Prostate gland (tissue), 2 donors: ENCODE measurements around the gene KRT7. TPM values are rescaled to one million over a fixed set of nuclear protein-coding genes. Genes with fewer than 3 reads are reported as not detected.

Experiments
- DNase-seq: peaks from one replicate; pipeline ENCODE4 v3.0.0-alpha.2; 2019; ENCODE audit warnings: low spot score
- H3K27ac ChIP-seq, 2 donors: fragments of 200-600 bp; sonication (generic); 2 replicates each; pipeline ENCODE4 v1.5.1; 2017 to 2019
- H3K27me3 ChIP-seq: fragments of 200-600 bp; sonication (generic); replicated peaks from 2 replicates; pipeline ENCODE4 v1.5.1; 2019; ENCODE audit not compliant: insufficient read depth
- H3K36me3 ChIP-seq, 2 donors: fragments of 200-600 bp; sonication (generic); 1 replicate in 1 of 2; 2 replicates in 1 of 2; pipeline versions ENCODE4 v1.5.1 to v1.8.1; 2017 to 2019
- H3K4me1 ChIP-seq: fragments of 200-600 bp; sonication (generic); replicated peaks from 2 replicates; pipeline ENCODE4 v1.5.1; 2019
- H3K4me3 ChIP-seq, 2 donors: fragments of 200-600 bp; sonication (generic); 2 replicates each; pipeline ENCODE4 v1.5.1; 2017 to 2019
- H3K9me3 ChIP-seq: fragments of 200-600 bp; sonication (generic); 2 replicates; pipeline ENCODE4 v1.5.1; 2017
- POLR2A ChIP-seq: fragments of 450-650 bp; IDR thresholded peaks from one replicate; pipeline ENCODE4 v1.6.1; 2016; ENCODE audit warnings: antibody characterized with exemption, mild to moderate bottlenecking
- POLR2AphosphoS5 ChIP-seq: sonication (generic); formaldehyde crosslinking; IDR thresholded peaks from one replicate; pipeline ENCODE4 v1.6.1; 2017; ENCODE audit warnings: antibody characterized with exemption
- WGBS: methylation state at CpG from one replicate; pipeline ENCODE4 v1.1.5; 2018; 5-methylcytosine and 5-hydroxymethylcytosine counted together
- intact Hi-C: fragments of 100-400 bp; cut with DNase I; formaldehyde crosslinking; loops from one replicate; pipeline ENCODE4 v1.14.2; 2022
- total RNA-seq, 2 donors: library from RNA; depleted of rRNA; stranded (reverse); fragments of >200 nt; gene quantifications; one replicate each; pipeline ENCODE4 v1.1.0, GENCODE V29; 2016
- TF ChIP-seq, protein P1 (sequence below), 4 experiments: fragments of 200-600 bp in 2 of 4; fragments of 450-650 bp in 2 of 4; sonication (generic) in 2 of 4; IDR thresholded peaks; 1 replicate in 3 of 4; 2 replicates in 1 of 4; pipeline ENCODE4 v1.5.1; 2016 to 2019; ENCODE audit warnings: antibody characterized with exemption in 4 of 4, mild to moderate bottlenecking in 2 of 4, moderate library complexity in 2 of 4

Gene KRT7
- total RNA-seq, 2 donors from 2014 or later = 53.1 to 151 TPM

DNA sequence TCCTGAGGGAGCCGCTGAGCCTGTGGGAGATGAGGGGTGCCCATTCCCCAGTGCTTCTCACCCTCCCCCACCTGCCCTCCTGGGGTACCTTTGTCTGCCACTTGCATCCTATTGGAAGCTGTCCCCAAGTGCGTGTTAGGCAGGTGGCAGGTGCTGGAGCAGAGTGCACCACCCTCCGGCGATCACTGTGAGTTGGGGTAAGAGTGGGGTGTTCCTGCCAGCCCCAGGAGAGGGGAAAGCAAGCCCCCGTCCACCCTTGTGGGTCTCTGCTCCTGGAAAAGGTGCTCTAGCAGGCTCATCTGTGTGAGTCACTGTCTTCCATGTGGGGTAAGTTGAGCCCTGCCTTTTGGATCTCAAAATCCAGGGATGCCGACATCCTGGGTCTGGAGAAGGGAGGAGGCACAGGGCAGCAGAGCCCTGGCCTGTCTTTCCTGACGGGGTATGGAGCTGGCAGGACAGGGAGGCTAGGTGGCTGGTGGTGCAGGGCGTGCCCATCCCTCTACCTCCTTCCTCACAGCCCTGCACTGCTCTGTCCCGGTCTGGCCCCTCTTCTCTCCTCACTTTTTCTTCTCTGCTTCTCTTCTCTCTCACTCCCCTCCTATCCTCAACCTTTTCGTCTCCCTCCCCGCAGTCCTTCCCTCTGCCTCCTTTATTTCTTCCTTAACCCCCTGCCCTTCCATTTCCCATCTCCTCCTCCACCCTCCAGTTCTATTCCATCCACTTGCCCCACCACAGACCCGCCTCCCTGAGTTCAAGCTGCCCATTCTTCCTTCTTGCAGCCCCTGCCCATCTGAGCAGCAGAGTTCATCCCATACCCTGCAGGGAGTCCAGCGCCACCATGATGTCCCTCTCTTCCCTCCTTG is 20.1 kb upstream of the KRT7 start:
- peaks cover 11% of the 10 kb centered on the region for H3K4me1 ChIP-seq
- no peak for DNase-seq
- 87% methylated on average over 13 of the region's 13 CpGs for WGBS

DNA sequence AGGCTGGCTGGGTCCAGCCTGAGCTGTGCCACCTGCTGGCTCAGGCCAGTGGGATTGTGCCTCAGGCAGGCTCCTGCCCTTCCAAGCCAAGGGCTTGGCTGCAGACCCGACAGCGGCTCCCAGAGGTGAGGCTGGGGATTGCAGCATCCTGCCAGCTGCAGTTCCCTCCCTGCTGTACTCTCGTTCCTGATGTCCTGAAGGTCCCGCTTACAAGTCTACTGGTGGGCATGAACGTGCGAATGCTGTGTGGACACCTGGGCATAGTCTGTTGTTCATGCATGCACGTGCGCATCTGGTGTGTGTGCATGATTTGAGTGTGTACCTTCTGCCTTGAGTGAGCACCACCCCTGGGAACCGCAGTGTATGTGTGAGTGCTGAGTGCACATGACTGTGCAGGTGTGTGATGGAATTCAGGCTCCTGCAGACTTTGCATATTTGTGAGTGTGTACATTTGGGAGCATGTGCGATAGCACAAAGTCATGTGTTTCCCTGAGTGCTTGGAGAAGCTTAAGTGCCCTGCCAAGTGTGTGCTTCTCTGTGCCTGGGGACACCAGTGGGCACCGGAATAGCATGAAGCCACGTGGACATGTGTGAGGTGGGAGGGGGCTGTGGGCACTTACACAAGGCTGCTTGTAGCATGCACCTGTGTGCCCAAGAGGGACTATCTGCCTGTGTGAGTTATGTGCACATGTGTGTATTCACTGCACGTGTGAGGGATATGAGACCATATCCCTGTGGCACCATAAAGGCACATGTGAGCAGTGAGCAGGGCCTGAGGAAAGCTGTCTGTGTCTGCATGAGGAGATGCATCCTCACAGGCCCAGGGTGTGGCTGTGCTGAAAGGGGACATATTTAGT is 19.3 kb upstream of the KRT7 start:
- DNase-seq = peak; percentile 73
- H3K4me1 ChIP-seq = peaks cover 13% of the 10 kb centered on the region

More for the DNA sequence above, 20.1 kb upstream of the KRT7 start:
- Histone ChIP-seq H3K27ac (no peak overlapping the region), H3K4me3 (no peak overlapping the region), H3K36me3 (no peaks in the 10 kb centered on the region), H3K9me3 (no peaks in the 10 kb centered on the region), H3K27me3 (no peaks in the 10 kb centered on the region)
- TF ChIP-seq POLR2AphosphoS5 = no peak
- TF ChIP-seq, protein P1, sequence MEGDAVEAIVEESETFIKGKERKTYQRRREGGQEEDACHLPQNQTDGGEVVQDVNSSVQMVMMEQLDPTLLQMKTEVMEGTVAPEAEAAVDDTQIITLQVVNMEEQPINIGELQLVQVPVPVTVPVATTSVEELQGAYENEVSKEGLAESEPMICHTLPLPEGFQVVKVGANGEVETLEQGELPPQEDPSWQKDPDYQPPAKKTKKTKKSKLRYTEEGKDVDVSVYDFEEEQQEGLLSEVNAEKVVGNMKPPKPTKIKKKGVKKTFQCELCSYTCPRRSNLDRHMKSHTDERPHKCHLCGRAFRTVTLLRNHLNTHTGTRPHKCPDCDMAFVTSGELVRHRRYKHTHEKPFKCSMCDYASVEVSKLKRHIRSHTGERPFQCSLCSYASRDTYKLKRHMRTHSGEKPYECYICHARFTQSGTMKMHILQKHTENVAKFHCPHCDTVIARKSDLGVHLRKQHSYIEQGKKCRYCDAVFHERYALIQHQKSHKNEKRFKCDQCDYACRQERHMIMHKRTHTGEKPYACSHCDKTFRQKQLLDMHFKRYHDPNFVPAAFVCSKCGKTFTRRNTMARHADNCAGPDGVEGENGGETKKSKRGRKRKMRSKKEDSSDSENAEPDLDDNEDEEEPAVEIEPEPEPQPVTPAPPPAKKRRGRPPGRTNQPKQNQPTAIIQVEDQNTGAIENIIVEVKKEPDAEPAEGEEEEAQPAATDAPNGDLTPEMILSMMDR (IDR thresholded peaks at IDR 0.05) = no peak
- TF ChIP-seq POLR2A = no peak
- intact Hi-C loops = no loop called here

DNA sequence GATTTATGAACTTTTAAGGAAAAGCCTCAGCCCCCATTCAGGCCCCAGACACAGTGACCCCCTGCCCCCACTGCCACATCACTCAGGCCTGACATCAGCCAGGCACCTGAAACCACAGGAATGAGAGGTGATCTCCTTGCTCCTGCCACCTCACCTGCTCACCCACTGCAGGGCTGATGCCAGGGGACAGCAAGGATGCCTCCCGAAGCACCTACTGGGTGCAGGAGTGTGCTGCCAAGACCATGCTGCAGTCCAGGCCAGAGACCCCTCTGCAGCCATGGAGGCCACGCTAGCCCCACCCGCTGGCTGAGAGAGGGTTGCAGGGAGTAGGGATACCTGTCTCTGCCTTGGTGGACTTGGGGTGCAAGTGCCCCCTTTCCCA is 18.6 kb upstream of the KRT7 start:
- DNase-seq = no peak
- H3K27ac ChIP-seq = no peak overlapping the region

More for the DNA sequence above, 19.3 kb upstream of the KRT7 start:
- 52% methylated on average over 9 of the region's 13 CpGs for WGBS
- Histone ChIP-seq H3K4me3 (no peak overlapping the region), H3K27ac (no peak overlapping the region), H3K27me3 (no peaks in the 10 kb centered on the region), H3K36me3 (no peaks in the 10 kb centered on the region), H3K9me3 (no peaks in the 10 kb centered on the region)
- TF ChIP-seq POLR2AphosphoS5 (peak; percentile 54), POLR2A (no peak)
- TF ChIP-seq, protein P1 (IDR thresholded peaks at IDR 0.05) = peak; percentile 81 to 99 (median 92)
- intact Hi-C loops = no loop called here

DNA sequence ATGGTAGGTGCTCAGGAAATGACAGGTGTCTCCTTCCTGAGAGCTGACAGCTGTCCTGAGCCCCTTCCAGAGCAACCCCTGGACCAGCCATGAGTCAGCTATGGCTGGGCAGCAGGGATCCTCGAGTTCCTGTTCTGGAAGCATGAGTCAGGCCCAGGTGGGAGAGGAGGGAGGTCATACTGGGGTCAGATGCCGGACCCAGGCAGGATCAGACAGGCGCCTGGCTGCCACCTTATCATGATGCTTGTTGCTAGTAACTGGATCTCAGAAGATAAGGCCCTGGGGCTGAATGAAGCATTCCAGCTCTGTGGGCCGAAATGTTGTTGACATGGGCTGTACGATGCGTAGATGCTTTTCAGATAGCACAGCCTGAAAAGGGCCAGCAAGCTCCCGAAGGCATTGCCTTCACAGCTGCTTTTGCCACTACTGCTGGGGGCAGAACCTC is 17.4 kb upstream of the KRT7 start:
- TF ChIP-seq POLR2A = no peak
- peak; percentile 36 for TF ChIP-seq POLR2AphosphoS5
- Histone ChIP-seq H3K27me3 (no peaks in the 10 kb centered on the region), H3K4me3 (no peak overlapping the region), H3K27ac (peak overlapping the region in 1 of 2 donors; percentile 31), H3K4me1 (peaks cover 13% of the 10 kb centered on the region), H3K9me3 (no peaks in the 10 kb centered on the region), H3K36me3 (no peaks in the 10 kb centered on the region)
- DNase-seq = no peak
- WGBS = 40% methylated on average over 6 of the region's 7 CpGs
- intact Hi-C loops = loop anchor here (5.0 kb wide), 1 partner anchor 112 kb away; no protein-coding TSS in a partner anchor

More for the DNA sequence above, 18.6 kb upstream of the KRT7 start:
- intact Hi-C loops = no loop called here
- TF ChIP-seq, protein P1 (IDR thresholded peaks at IDR 0.05) = peak in 1 of 4 experiments; percentile 35
- TF ChIP-seq POLR2AphosphoS5 = no peak
- Histone ChIP-seq H3K36me3 (no peaks in the 10 kb centered on the region), H3K9me3 (no peaks in the 10 kb centered on the region), H3K4me1 (peaks cover 13% of the 10 kb centered on the region), H3K27me3 (no peaks in the 10 kb centered on the region), H3K4me3 (no peak overlapping the region)
- WGBS = 53% methylated on average over 3 of the region's 3 CpGs

DNA sequence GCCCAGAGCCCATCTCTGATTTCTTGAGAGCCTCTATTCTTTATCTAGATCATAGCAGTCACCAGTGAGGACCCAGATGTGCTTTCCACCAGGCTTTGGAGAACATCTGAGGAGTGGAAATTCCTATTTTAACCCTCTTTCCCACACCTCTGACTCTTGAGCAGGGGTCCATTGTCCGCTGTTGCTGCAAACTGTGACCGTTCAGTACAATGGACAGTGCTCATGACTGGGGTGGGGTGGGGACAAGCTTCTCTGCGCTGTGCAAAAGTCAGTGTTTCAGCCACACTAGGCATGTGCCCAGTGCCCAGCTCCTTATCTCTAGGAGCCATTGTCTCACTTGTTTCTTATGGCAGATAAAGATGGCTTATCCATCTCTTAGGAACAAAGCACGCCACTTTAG is 16.9 kb upstream of the KRT7 start:
- no peak for DNase-seq

More for the DNA sequence above, 16.9 kb upstream of the KRT7 start:
- Histone ChIP-seq H3K27me3 (no peaks in the 10 kb centered on the region), H3K9me3 (no peaks in the 10 kb centered on the region), H3K4me3 (no peak overlapping the region), H3K27ac (peak overlapping the region; percentile 31 to 77), H3K36me3 (no peaks in the 10 kb centered on the region), H3K4me1 (peaks cover 13% of the 10 kb centered on the region)
- WGBS = 86% methylated on average over 4 of the region's 4 CpGs
- no peak for TF ChIP-seq POLR2A
- TF ChIP-seq, protein P1 (IDR thresholded peaks at IDR 0.05) = no peak
- no peak for TF ChIP-seq POLR2AphosphoS5
- intact Hi-C loops = loop anchor here (5.0 kb wide), 1 partner anchor 111 kb away; no protein-coding TSS in a partner anchor
